HEK293T (cell line): Measurements from ENCODE around the gene SRMS.

Source experiments
- ARNT ChIP-seq: fragments of 450-650 bp; IDR thresholded peaks from 2 replicates; pipeline ENCODE4 v1.6.1; 2017; ENCODE audit warnings: mild to moderate bottlenecking
- CTBP1 ChIP-seq: fragments of 450-650 bp; IDR thresholded peaks from 2 replicates; pipeline ENCODE4 v1.6.1; 2016; ENCODE audit warnings: borderline replicate concordance
- ELF4 ChIP-seq: fragments of 450-650 bp; IDR thresholded peaks from 2 replicates; pipeline ENCODE4 v1.6.1; 2017; ENCODE audit warnings: antibody characterized with exemption
- FOXA1 ChIP-seq: fragments of 450-650 bp; IDR thresholded peaks from 2 replicates; pipeline ENCODE4 v1.6.1; 2016; ENCODE audit warnings: mild to moderate bottlenecking
- FOXK2 ChIP-seq: fragments of 450-650 bp; IDR thresholded peaks from 2 replicates; pipeline ENCODE4 v1.6.1; 2016; ENCODE audit warnings: mild to moderate bottlenecking
- FOXM1 ChIP-seq: fragments of 450-650 bp; IDR thresholded peaks from 2 replicates; pipeline ENCODE4 v1.6.1; 2017; ENCODE audit warnings: mild to moderate bottlenecking, borderline replicate concordance
- HDGF ChIP-seq: fragments of 450-650 bp; IDR thresholded peaks from 2 replicates; pipeline ENCODE4 v1.6.1; 2017; ENCODE audit warnings: antibody characterized with exemption, borderline replicate concordance
- LEF1 ChIP-seq: fragments of 450-650 bp; IDR thresholded peaks from 2 replicates; pipeline ENCODE4 v1.6.1; 2017; ENCODE audit warnings: mild to moderate bottlenecking, borderline replicate concordance
- NFRKB ChIP-seq: fragments of 450-650 bp; IDR thresholded peaks from 2 replicates; pipeline ENCODE4 v1.6.1; 2016; ENCODE audit warnings: mild to moderate bottlenecking, moderate library complexity
- SP1 ChIP-seq: fragments of 450-650 bp; IDR thresholded peaks from 2 replicates; pipeline ENCODE4 v1.6.1; 2017
- SUZ12 ChIP-seq: fragments of 450-650 bp; IDR thresholded peaks from 2 replicates; pipeline ENCODE4 v1.6.1; 2016; ENCODE audit warnings: mild to moderate bottlenecking
- TARDBP ChIP-seq: fragments of 450-650 bp; IDR thresholded peaks from 2 replicates; pipeline ENCODE4 v1.6.1; 2016
- TF ChIP-seq, protein P1 (sequence below): fragments of 450-650 bp; IDR thresholded peaks from 2 replicates; pipeline ENCODE4 v1.6.1; 2016

GRCh38 chr20:63527184-63527583 is 20.4 kb downstream of the SRMS start:
- TF ChIP-seq FOXM1 = no peak
- no peak for TF ChIP-seq SP1
- no peak for TF ChIP-seq ARNT
- TF ChIP-seq FOXK2 = no peak
- TF ChIP-seq SUZ12 = no peak
- no peak for TF ChIP-seq NFRKB
- TF ChIP-seq TARDBP = no peak
- TF ChIP-seq FOXA1 = no peak
- TF ChIP-seq LEF1 = no peak
- TF ChIP-seq ELF4 = no peak
- no peak for TF ChIP-seq CTBP1
- TF ChIP-seq, protein P1, sequence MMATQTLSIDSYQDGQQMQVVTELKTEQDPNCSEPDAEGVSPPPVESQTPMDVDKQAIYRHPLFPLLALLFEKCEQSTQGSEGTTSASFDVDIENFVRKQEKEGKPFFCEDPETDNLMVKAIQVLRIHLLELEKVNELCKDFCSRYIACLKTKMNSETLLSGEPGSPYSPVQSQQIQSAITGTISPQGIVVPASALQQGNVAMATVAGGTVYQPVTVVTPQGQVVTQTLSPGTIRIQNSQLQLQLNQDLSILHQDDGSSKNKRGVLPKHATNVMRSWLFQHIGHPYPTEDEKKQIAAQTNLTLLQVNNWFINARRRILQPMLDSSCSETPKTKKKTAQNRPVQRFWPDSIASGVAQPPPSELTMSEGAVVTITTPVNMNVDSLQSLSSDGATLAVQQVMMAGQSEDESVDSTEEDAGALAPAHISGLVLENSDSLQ = no peak
- no peak for TF ChIP-seq HDGF
